HG02870 (cell line): ENCODE measurements around the gene NUDT16L1.
A peak's percentile ranks its signal among the peaks of the same experiment; 100 is the strongest.
"Not testable (repeated sequence)": the region's sequence is repeated elsewhere in the genome, so short reads cannot be mapped to it uniquely, and the experiment has no call there.

Experiments
- ATAC-seq: cut with Tn5 transposase; IDR thresholded peaks from one replicate; pipeline ENCODE4 v1.9.1; 2021; ENCODE audit warnings: mild to moderate bottlenecking, moderate library complexity; ENCODE audit not compliant: unreplicated experiment

NUDT16L1 gene

DNA sequence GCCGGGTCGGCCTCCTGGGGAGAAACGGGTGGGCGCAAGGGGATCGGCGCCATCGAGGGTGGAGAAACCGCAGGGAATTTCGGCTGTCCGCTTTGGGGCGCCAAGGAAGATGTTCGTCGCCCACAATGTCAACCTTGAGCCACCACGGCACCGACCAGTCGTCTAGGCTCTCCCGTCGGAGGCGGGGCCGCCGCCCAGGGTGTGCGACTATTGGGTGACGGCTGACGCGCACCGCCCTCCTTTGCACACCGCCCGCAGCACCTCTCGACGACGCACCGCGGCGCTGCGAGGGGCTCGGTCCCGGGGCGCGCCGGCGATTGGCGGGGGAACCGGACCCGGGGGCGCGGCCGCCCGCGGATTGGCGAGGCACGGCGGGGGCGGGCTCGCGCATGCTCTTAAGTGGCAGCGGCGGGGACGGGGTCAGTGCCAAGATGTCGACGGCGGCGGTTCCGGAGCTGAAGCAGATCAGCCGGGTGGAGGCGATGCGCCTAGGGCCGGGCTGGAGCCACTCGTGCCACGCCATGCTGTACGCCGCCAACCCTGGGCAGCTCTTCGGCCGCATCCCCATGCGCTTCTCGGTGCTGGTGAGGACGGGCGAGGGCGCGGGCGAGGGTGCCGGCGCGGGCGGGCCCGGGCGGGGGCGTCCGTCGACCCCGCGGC, at the start of gene NUDT16L1:
Gene NUDT16L1 (plus strand): TSS at position 267 of the 660 bp plus-strand sequence. CDS start 165 bp downstream, at position 432.
- peak; percentile 94 for ATAC-seq

DNA sequence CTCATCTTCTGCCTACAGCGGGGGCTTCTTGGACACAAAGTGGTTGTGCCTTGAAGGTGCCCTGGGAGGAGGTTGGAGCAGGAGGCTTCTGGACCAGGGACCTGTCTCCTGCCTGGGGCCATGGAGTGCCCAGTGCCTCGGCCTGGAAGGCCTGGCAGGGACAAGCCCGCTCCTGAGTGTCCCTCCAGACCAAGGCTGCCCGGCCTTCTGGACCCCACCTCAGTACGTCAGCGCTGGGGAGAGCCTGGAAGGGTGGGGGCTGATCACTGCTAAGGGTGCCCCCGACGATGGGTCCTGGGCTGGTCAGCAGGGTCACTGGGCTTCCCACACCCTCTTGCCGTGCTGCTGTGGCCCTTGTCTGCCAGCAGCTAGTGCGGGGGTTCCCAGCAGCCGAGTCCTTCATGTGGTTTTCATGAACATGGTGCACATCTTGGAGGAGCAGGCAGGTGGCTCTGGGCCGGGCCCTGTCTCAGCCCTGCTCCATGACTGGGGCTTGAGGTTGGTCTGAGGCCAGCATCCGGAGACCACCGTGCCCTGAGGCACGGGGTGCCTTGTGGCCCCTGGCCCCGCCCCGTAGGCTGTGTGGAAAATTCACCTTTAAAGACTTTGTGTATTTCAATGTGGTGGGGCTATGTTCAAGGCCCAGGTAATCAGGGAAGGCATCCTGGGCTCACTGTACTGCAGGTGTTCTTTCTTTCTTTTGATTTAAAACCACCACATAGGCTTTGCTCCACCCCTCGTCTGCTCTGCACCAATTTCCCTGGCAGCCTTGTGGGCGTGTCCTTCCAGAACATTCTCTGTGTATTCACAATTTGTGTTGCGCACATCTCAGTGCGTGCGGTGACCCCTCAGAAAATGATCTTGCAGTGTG, 46.4 kb upstream of the NUDT16L1 start:
- ATAC-seq: no peak

GRCh38 chr16:4647644-4647980, 45.8 kb upstream of the NUDT16L1 start:
- no peak for ATAC-seq

DNA sequence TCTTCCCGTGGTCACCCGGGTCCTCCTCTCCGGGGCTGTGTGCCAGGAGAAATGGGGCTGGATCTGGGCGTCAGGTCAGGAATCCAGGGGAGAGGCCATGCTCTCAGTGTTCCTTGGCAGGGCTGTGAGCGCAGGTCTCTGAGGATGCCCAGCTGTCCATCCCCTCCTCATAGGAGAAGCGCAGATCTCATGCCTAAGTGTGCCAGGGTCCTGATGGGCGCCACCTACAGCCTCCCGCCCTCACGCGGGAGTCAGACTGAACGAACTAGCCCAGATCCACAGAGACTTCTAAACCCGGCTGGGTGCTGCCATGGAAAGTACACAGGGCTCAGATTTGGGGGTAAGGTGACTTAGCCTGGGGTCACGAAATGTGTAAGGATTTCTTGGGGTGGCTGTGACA, 44.4 kb upstream of the NUDT16L1 start:
- ATAC-seq: no peak

- no peak for ATAC-seq
Measured at GRCh38 chr16:4649744-4650442, 43.5 kb upstream of the NUDT16L1 start.

DNA sequence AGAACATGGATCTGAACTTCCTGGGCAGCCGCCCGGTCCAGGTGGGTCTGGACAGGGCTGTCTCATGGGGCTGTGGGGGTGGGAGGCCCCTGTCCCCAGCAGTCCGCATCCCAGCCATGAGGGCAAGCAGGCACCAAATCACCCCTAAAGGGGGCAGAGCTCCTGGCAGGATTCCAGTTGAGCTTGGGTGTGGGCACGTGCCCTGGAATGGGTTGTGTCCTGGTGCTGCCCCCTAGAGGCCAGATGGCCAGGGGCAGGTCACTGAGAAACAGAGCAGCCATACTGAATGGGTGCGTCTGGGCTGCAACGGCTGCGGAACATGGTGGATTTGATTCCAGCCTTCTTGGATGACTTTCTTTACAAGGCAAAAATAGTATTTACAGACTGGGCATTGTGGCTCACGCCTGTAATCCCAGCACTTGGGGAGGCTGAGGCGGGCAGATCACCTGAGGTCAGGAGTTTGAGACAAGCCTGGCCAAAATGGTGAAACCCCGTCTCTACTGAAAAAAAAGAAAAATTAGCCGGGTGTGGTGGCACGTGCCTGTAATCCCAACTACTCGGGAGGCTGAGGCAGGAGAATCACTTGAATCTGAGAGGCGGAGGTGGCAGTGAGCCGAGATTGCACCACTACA, 42.8 kb upstream of the NUDT16L1 start:
- ATAC-seq: not testable (repeated sequence)

- ATAC-seq: no peak
Measured at GRCh38 chr16:4651827-4652226, 41.5 kb upstream of the NUDT16L1 start.

GRCh38 chr16:4652561-4652960, 40.8 kb upstream of the NUDT16L1 start:
- ATAC-seq: no peak

GRCh38 chr16:4654011-4654963, 39.1 kb upstream of the NUDT16L1 start:
- ATAC-seq: no peak

- ATAC-seq: no peak
Measured at GRCh38 chr16:4654964-4655590, 38.3 kb upstream of the NUDT16L1 start.

- no peak for ATAC-seq
Measured at GRCh38 chr16:4655801-4656200, 37.6 kb upstream of the NUDT16L1 start.

- ATAC-seq: no peak
Measured at GRCh38 chr16:4656221-4656620, 37.1 kb upstream of the NUDT16L1 start.

GRCh38 chr16:4656695-4657686, 36.4 kb upstream of the NUDT16L1 start:
- ATAC-seq: no peak

DNA sequence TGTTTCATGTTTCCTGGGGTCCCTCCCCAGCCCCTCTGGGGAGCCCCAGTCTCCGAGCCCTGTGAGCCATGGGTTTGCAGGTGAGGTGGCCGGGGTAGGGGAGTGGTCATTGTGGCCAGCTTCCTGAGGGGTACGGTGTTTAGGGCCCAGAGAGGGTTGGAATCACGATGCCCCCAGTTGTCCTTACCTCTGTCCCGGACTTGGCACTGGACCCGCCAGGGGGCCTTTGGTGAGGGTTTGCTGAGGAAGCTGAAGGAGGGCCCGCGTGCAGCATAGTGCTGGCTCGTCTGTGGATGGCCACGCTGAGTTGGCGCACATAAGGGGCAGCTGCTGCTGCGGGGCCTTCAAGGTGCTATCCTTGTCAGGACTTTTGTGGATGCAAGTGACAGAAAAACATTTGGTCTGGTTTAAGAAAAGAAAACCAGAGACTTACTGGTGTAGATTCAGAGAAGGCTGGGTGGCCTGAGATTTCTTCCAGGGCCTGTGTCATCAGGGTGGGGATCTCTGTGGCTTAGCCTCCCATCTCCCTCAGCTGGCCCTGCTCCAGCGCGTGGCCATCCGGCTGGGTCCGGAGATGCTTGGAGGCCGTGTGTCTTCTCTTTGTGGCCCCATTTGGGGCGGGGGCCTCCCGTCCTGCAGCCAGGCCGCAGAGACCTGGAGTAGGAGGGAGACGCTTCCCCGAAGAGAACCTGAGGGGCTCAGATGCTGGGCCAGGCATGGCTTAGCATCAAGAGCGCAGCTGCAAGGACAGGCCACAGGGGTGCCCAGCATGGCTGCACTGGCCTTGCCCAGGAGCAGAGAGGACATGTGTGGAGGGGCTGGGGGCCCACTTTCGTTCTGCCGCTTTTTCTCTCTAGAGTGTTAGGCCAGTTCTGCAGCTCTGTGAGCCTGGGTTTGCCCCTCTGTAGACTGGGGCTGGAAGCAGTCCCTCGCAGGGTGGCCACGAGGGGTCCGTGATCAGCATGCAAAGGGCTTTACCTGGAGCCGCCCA, 33.7 kb upstream of the NUDT16L1 start:
- ATAC-seq: no peak

GRCh38 chr16:4660454-4661007, 32.8 kb upstream of the NUDT16L1 start:
- ATAC-seq: no peak

DNA sequence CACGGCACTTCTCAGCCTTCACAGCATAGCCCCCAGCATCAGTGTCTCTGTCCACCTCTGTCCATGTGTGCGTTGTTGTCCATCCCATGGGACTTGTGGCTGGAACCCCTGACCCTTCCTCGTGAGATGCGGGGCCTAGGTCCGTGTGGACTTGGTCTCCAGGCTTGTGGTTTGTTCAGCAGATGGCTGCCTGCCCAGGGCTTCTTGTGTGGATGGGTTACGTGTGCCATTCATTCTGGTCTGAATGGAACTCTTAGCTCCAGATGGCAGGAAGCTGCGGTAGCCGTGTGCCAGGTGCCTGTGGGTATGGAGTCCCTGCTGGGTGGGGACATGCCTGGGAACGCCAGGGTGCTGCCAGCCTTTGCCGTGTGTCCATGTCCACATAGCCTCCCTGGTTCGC, 31.7 kb upstream of the NUDT16L1 start:
- ATAC-seq: no peak

DNA sequence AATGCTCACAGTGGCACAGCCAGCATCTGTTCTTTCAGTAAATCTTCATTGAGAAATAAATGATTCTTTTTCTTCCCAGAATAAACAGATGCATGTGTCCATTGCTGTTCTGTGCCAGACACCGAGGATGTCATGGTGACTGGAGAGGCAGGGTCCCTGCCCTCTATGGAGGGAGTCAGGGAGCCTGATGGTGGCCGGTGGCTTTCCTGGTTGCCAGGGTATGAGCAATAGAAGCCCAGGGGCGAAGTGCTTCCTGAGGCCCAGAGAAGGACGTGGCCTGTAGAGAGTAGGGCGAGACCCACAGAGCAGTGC, 29.9 kb upstream of the NUDT16L1 start:
- ATAC-seq: no peak
